HUES64 (cell line): ENCODE measurements around the gene SLC1A4.

ENCODE experiments used
- H3K27ac ChIP-seq: 2 replicates; pipeline ENCODE4 v1.7.0; 2013; ENCODE audit warnings: low read depth, low read length, inconsistent platforms
- H3K27me3 ChIP-seq: 2 replicates; pipeline ENCODE4 v1.6.1; 2013; ENCODE audit warnings: mild to moderate bottlenecking, low read length; ENCODE audit not compliant: insufficient read depth
- H3K36me3 ChIP-seq: 2 replicates; pipeline ENCODE4 v1.6.1; 2013; ENCODE audit warnings: mild to moderate bottlenecking, low read length; ENCODE audit not compliant: insufficient read depth
- H3K4me1 ChIP-seq: 2 replicates; pipeline ENCODE4 v1.6.1; 2013; ENCODE audit warnings: mild to moderate bottlenecking, low read length, moderate library complexity; ENCODE audit not compliant: insufficient read depth
- H3K4me3 ChIP-seq: 2 replicates; pipeline ENCODE4 v1.5.1; 2013; ENCODE audit warnings: mild to moderate bottlenecking, low read length, moderate library complexity
- H3K9ac ChIP-seq: 2 replicates; pipeline ENCODE4 v1.6.1; 2013; ENCODE audit warnings: mild to moderate bottlenecking, low read depth, low read length
- H3K9me3 ChIP-seq: 2 replicates; pipeline ENCODE4 v1.6.1; 2013; ENCODE audit warnings: low read depth, low read length; ENCODE audit not compliant: insufficient read depth
- WGBS: fragments of 150-250, 120-280 bp; methylation state at CpG from one replicate; pipeline ENCODE4 v1.1.7; 2013; ENCODE audit warnings: missing lambda C conversion rate; 5-methylcytosine and 5-hydroxymethylcytosine counted together

Gene SLC1A4

GRCh38 chr2:65057054-65057375 lies 67.8 kb downstream of the SLC1A4 start:
- Histone ChIP-seq H3K4me3 (peak overlapping the region; percentile 91), H3K4me1 (peaks cover 8% of the 10 kb centered on the region), H3K27me3 (no peaks in the 10 kb centered on the region), H3K9ac (peak overlapping the region; percentile 95), H3K36me3 (0 out of 2 replicates have a peak, but pooled peaks cover 4% of the 10 kb centered on the region), H3K9me3 (no peaks in the 10 kb centered on the region), H3K27ac (peak overlapping the region; percentile 79; the same call in 1 of the 2 replicates)
- WGBS: 10% methylated on average over 5 of the region's 5 CpGs

GRCh38 chr2:65057391-65058052 lies 68.3 kb downstream of the SLC1A4 start:
- Histone ChIP-seq H3K36me3 (0 out of 2 replicates have a peak, but pooled peaks cover 4% of the 10 kb centered on the region), H3K9ac (peak overlapping the region; percentile 95), H3K9me3 (no peaks in the 10 kb centered on the region), H3K27ac (no peak overlapping the region), H3K4me3 (peak overlapping the region; percentile 91), H3K4me1 (peaks cover 8% of the 10 kb centered on the region), H3K27me3 (no peaks in the 10 kb centered on the region)
- WGBS: 76% methylated on average over 6 of the region's 6 CpGs

GRCh38 chr2:65059071-65059470 lies 69.9 kb downstream of the SLC1A4 start:
- Histone ChIP-seq H3K36me3 (no peaks in the 10 kb centered on the region), H3K27ac (no peak overlapping the region), H3K9me3 (no peaks in the 10 kb centered on the region), H3K4me3 (no peak overlapping the region), H3K4me1 (peaks cover 8% of the 10 kb centered on the region), H3K9ac (no peak overlapping the region), H3K27me3 (no peaks in the 10 kb centered on the region)
- 89% methylated on average over 1 of the region's 1 CpG for WGBS

GRCh38 chr2:65061146-65061909 lies 72.1 kb downstream of the SLC1A4 start:
- WGBS: 88% methylated on average over 7 of the region's 7 CpGs
- no peak overlapping the region for H3K27ac ChIP-seq
- H3K9me3 ChIP-seq: no peaks in the 10 kb centered on the region
- H3K36me3 ChIP-seq: no peaks in the 10 kb centered on the region
- no peak overlapping the region for H3K9ac ChIP-seq
- H3K27me3 ChIP-seq: no peaks in the 10 kb centered on the region
- no peak overlapping the region for H3K4me3 ChIP-seq
- peaks cover 8% of the 10 kb centered on the region for H3K4me1 ChIP-seq

GRCh38 chr2:65061910-65062339 lies 72.7 kb downstream of the SLC1A4 start:
- 96% methylated on average over 8 of the region's 8 CpGs for WGBS
- H3K27ac ChIP-seq: no peak overlapping the region
- no peaks in the 10 kb centered on the region for H3K36me3 ChIP-seq
- H3K4me1 ChIP-seq: peaks cover 8% of the 10 kb centered on the region
- no peak overlapping the region for H3K4me3 ChIP-seq
- no peaks in the 10 kb centered on the region for H3K27me3 ChIP-seq
- no peak overlapping the region for H3K9ac ChIP-seq
- no peaks in the 10 kb centered on the region for H3K9me3 ChIP-seq

GRCh38 chr2:65062843-65063825 lies 73.9 kb downstream of the SLC1A4 start:
- Histone ChIP-seq H3K9ac (no peak overlapping the region), H3K9me3 (no peaks in the 10 kb centered on the region), H3K4me3 (no peak overlapping the region), H3K36me3 (no peaks in the 10 kb centered on the region), H3K4me1 (0 out of 2 replicates have a peak, but pooled peaks cover 4% of the 10 kb centered on the region), H3K27me3 (no peaks in the 10 kb centered on the region), H3K27ac (no peak overlapping the region)
- 93% methylated on average over 12 of the region's 13 CpGs for WGBS

GRCh38 chr2:65064728-65065552 lies 75.7 kb downstream of the SLC1A4 start:
- Histone ChIP-seq H3K36me3 (peaks cover 8% of the 10 kb centered on the region; the same call in 1 of the 2 replicates), H3K27me3 (no peaks in the 10 kb centered on the region), H3K9ac (no peak overlapping the region), H3K27ac (no peak overlapping the region), H3K4me1 (no peaks in the 10 kb centered on the region), H3K4me3 (no peak overlapping the region), H3K9me3 (no peaks in the 10 kb centered on the region)
- WGBS: 81% methylated on average over 12 of the region's 14 CpGs

- H3K27ac ChIP-seq: no peak overlapping the region
- no peaks in the 10 kb centered on the region for H3K27me3 ChIP-seq
- no peak overlapping the region for H3K4me3 ChIP-seq
- H3K9ac ChIP-seq: no peak overlapping the region
- H3K9me3 ChIP-seq: no peaks in the 10 kb centered on the region
- no peaks in the 10 kb centered on the region for H3K4me1 ChIP-seq
- H3K36me3 ChIP-seq: peaks cover 38% of the 10 kb centered on the region
- WGBS: 93% methylated on average over 14 of the region's 14 CpGs
Observed at GRCh38 chr2:65067806-65068553, 78.8 kb downstream of the SLC1A4 start.

GRCh38 chr2:65069439-65069824 lies 80.2 kb downstream of the SLC1A4 start:
- Histone ChIP-seq H3K27ac (no peak overlapping the region), H3K9me3 (no peaks in the 10 kb centered on the region), H3K4me3 (no peak overlapping the region), H3K27me3 (no peaks in the 10 kb centered on the region), H3K4me1 (no peaks in the 10 kb centered on the region), H3K9ac (no peak overlapping the region), H3K36me3 (peaks cover 53% of the 10 kb centered on the region)
- WGBS: 93% methylated on average over 6 of the region's 6 CpGs
